GM21717 (cell line): ENCODE data around the gene CASP2.
A peak's percentile ranks its signal among the peaks of the same experiment; 100 is the strongest.
"Not testable (repeated sequence)": the region's sequence is repeated elsewhere in the genome, so short reads cannot be mapped to it uniquely, and the experiment has no call there.

Source experiments
- ATAC-seq: cut with Tn5 transposase; IDR thresholded peaks from one replicate; pipeline ENCODE4 v1.9.1; 2021; ENCODE audit warnings: mild to moderate bottlenecking, moderate library complexity; ENCODE audit not compliant: unreplicated experiment

CASP2 gene

GRCh38 chr7:143263266-143264195 is 24.6 kb upstream of the CASP2 start, which contains the start of gene GSTK1:
Gene GSTK1, plus strand, starts transcription at chr7:143263441. Its CDS starts 73 bp downstream, at chr7:143263514.
- ATAC-seq: peak; percentile 97

GRCh38 chr7:143264196-143264568 is 24.0 kb upstream of the CASP2 start:
- not testable (repeated sequence) for ATAC-seq

DNA sequence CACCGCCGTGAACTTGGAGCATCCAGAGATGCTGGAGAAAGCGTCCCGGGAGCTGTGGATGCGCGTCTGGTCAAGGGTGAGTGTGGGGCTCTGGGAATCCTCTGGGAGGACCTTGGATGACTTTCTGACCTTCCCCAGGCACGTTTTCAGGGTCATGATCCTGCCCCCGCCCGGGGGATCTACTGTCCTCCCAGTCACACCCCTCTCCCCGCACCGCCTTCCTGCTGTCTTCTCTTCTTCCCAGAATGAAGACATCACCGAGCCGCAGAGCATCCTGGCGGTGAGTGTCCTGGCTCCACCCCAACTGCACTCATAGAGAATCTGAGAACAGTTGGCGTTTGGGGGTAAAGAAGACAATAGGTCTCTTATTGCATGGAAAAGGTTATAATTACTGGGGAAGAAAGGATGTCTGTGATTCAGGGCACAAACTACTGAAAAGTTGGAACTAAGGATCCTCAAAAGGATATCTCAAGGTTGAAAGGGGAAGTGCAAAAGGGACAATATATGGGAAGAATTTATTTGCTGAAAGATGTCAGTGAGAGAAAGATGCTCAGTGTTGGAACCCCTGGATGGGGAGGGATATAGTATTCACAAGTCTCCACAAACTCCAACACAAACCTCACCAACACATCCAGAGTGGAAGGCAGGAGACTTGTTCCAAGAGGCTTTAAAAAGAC is 23.0 kb upstream of the CASP2 start:
- no peak for ATAC-seq

DNA sequence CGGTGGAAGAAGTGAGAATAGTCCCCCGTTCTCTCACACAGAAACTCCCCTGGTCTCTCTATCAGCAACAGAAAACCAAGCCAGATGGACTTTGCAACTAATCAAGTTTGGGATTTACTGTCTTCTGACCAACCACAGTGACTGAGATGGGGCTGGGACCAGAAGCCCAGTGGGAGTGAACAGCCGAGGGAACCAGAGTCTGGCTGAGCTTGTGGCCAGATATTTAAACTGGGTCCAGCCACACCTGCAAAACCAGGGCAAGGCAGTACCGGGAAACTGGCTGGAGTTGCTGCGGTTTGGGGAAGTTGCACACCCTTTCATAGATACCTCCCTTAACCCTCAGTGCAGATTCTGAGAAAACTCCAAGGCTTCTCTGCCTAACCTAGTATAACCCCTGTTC is 18.9 kb upstream of the CASP2 start:
- ATAC-seq: no peak

DNA sequence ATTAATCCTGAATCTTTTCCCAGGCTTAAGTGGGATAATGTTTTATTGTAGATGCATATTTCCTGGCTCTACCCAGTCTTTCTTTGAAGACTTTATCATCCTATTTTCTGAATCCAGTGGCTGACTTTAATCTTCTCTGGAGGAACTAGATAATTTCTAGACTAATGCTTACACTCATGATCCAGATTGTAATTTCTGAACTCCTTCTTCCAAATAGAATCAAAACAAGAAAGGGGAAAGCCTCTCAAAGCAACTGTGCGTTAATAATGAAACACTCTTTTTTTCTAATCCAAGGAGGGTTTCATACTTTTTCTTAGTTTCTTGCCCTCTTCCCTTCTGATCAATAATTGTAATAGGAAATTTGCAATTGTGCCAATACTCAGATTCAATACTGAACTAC is 16.9 kb upstream of the CASP2 start:
- no peak for ATAC-seq

DNA sequence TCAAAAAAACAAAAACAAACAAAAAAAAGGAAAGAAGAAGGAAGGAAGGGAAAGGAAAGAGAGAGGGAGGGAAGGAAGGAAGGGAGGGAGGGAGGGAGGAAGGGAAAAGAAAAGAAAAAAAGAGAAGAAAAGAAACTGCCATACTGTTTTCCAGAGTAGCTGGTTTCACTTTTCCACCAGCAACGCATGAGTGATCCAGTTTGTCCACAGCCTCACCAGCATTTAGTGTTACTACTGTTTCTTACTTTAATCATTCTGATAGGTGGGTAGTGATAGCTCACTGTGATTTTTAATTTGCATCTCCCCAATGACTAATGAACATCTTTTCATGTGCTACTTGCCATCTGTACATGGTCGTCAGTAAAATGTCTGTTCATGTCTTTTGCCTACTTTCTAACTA is 15.3 kb upstream of the CASP2 start:
- ATAC-seq: no peak

DNA sequence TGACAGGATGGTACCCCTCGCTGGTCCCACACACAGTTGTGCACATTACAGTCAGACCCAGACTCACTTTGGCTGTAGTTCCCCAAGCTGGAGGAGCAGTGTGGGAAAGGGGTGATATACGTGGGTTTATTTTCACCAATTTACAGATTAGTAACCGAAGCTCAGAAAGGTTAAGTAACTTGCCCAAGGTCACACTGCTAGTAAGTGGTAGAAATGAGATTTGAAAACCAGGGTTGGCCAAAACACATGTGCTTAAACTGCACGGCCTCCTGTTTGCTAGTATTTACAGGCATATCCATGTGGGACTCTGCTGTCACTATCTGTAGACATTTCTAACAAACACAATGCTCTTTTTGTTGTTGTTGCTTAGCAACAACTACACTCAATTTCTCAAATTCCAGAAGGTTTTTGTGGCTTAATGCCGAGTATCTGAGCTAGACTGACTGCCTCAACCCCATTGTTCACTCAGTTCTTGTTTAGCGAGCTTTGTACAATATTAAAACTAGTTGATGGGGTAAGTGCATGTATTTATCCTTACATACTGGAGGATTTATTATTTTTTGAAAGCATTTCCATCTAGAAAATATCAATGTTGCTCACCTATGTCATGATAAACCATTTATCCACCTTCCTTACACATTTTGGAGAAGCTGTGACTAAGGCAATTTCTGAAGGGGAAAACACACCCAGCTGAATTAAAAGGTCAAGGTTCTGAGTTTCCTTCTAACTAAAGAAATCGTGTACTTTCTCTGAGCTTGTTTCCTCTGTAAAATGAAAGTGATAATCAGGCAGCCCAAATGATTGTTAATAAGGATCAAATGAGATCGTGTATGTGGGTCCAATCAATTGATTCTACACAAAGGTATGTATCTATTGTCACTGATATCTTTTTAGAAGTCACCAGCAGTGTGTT is 8.7 kb upstream of the CASP2 start:
- ATAC-seq: no peak

- ATAC-seq: no peak
These were observed 8.0 kb upstream of the CASP2 start for GRCh38 chr7:143280160-143280559.

DNA sequence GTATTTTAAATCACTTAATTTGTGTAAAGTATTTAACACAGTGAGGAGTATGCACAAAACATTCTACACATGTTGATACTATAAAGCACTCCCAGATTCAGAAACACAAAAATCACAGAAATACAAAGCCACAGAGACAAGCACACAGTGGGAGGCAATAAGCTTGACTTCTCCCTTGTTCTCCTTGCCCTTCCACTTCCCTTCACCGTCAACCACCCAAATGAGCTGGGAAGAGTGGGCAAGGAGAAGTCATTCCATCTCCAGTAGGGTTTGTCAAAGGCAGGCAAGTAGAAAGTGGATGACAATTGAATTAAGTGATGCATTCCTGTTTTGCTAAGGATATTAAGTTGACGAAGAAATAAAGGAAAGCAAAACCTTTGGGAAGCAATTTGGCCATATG is 7.6 kb upstream of the CASP2 start:
- no peak for ATAC-seq

GRCh38 chr7:143281529-143281928 is 6.6 kb upstream of the CASP2 start:
- no peak for ATAC-seq

GRCh38 chr7:143282124-143282523 is 6.0 kb upstream of the CASP2 start:
- ATAC-seq: no peak

DNA sequence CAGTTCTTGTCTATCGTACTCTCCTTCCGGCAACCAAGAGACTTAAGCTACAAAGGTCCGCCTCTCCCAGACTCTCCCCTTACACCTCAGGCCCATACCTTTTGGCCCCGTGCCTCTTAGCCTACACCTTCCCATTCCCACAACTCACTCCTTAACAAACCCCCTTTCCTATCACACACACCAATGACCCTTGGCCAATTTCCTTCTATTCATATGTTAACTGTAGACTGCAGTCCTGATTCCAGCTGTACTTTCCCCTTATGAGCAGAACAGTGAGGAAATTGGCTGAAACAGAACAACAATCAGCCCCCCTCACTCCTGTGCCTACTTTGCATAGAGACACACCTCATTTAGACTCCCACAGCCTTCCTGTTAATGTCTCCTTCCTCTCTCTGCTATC is 4.8 kb upstream of the CASP2 start:
- ATAC-seq: no peak

DNA sequence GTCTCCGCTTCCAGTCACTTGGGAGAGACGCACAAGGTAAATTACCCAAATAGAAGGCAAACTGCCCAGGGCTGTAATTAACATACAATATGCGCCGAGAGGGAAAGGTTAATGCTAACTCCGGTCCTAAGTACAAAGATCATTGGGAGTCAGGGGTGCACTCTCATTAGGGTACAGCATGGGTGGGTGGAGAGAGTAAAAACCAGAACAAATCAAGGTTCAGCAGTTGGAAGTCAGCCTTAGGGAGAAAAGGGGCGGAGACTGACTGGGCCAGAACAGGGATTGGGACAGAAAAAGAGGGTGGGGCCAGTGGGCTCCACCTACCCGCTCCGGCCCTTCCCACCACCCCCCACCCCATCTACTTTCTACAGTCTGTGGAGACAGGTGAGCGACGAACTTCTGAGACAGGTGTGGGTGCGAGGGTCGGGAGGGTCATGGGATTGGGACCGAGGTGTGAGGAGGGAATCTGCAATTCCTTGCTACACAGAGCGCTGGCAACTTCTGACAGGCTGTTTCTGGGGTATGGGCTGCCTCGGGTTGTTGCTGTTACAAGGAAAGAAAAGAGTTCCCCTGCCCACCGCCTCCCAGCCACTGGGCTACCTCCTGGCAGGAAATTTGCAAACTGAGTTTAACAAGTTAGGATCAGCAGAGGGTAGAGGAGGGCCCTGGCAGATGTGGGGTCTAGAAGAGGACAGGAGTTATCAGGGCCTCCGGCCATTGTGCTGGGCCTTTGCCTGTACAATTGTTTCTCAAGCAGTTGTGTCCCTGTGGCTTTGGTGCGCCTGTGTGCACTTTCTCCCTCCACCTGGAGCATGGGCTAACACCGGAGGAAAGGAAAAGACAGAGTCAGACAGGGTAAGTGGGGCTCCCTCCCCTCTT is 3.3 kb upstream of the CASP2 start, which contains the start of gene TMEM139:
Gene TMEM139 (plus strand): TSS at position 368 of the 879 bp plus-strand sequence. CDS start 1,000 bp downstream, outside the sequence.
- no peak for ATAC-seq

- ATAC-seq: no peak
These were observed 2.7 kb upstream of the CASP2 start for GRCh38 chr7:143285470-143285778.

DNA sequence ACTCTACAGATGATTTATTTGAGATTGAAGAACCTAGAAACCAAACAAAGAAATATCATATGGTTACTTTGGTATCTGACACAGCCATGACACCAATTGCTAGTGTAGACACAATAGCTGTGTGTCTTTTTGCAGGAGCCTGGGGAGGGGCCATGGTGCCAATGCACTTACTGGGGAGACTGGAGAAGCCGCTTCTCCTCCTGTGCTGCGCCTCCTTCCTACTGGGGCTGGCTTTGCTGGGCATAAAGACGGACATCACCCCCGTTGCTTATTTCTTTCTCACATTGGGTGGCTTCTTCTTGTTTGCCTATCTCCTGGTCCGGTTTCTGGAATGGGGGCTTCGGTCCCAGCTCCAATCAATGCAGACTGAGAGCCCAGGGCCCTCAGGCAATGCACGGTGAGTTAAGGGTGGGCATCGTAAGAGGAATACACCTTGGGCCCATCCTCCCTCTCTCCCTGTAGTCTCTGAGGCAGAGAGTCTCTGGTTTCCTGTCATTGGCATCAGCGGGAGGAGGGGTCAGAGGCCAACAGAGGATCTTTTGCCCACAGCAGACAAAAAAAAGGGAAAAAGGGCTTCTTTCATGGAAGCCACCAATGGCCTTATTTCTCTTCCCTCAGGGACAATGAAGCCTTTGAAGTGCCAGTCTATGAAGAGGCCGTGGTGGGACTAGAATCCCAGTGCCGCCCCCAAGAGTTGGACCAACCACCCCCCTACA is 2.2 kb upstream of the CASP2 start:
- ATAC-seq: no peak

- ATAC-seq: no peak
These were observed 1.6 kb upstream of the CASP2 start for GRCh38 chr7:143286522-143286890.

DNA sequence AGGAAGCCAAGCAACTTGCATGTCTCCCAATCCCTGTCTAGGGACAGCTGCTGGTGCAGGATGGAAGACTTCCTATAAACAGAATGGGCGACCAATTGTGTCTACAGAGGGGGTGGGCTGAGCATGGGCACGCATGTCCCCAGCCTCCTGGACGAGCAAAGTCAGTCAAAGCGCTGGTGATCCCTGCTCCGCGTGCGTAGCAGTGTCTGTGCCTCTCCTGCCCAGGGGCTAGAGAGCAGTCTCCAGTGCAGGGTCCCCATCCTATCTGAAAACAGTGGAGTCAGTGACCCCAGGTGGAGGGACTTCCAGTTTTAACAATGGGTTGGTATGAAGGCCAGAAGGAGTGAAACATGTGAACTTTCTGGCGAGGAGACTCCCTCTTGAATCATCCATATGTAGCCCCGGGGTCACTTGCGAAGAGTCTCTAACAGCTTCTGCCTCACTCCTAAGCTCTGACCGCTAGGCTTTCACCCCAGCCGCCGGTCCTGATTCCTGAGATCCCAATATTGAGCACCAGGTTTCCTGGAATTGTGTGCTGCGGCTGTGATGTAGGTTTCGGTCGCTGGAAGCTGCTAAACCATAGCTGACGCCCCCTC is 714 bp upstream of the CASP2 start:
- no peak for ATAC-seq

DNA sequence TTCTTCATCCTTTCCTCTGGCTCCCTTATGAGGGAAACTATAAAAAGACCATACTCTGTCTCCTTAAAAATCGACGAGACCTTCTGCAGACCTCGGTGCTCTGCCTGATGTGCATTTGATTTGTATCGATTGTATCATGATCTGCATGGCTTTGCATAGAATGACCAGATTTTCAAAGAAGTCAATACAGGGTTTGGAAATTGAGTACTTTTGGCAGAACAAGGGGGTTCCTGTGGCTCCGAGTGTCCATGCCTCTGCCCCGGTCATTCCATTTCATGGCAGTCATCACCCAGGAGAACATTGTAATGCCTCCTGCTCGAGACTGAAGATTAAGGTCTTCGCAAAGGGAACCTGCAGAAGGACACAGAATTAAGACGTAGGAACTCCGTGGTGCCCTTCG is 685 bp downstream of the CASP2 start:
- ATAC-seq: no peak

- no peak for ATAC-seq
These were observed 1.3 kb downstream of the CASP2 start for GRCh38 chr7:143289421-143289820.
